ENCODE measurements around the gene TMEM151A.
"Not testable (repeated sequence)": the region's sequence is repeated elsewhere in the genome, so short reads cannot be mapped to it uniquely, and the experiment has no call there.

The TMEM151A gene

GRCh38 chr11:66310324-66310723, 18.6 kb downstream of the TMEM151A start:
- DNase-seq = no peak

DNA sequence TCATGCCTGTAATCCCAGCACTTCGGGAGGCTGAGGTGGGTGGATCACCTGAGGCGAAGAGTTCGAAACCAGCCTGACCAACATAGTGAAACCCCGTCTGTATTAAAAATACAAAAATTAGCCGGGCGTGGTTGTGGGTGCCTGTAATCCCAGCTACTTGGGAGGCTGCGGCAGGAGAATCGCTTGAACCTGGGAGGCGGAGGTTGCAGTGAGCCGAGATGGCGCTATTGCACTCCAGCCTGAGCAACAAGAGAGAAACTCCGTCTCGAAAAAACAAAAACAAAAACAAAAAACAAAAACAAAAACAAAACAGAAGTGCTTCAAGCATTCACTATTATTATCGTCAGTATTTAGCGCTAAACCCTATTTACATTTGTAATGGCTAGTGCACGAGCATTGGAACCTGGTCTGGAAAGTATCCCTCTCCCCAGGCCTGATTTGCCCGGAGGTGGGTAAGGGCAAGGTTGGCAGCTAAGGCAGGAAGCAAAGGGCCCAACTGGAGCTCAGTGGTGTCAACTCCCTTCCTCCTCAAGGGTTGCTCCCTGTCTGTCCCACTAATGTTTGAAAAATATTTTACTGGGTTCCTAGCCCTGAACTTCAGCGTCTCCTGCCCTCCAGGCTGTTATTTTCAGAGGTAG, 19.2 kb downstream of the TMEM151A start:
- DNase-seq = not testable (repeated sequence)

DNA sequence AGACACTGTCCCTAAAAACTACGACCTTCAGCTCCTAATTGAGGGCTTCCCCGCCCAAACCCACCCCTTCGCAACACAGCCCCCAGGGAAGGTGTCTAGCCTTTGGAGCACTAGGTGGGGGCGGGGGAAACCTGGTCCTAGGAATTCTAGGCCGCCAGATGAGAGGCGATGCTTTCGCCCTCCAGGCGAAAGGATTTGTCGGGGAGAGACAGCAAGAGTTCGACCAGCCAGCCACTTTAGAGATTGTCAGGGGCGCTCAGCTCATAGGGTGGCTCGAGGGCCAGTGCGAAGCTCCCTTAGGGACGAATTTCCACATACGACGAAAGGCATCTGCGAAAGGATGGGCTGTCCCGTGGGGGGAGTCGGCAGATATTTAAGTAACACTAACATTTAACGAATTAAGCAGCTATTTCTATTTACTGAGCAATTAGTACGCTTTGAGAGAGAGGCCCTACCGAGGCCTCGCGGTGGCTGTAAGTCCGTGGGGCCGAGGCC, 19.8 kb downstream of the TMEM151A start:
- DNase-seq = no peak

DNA sequence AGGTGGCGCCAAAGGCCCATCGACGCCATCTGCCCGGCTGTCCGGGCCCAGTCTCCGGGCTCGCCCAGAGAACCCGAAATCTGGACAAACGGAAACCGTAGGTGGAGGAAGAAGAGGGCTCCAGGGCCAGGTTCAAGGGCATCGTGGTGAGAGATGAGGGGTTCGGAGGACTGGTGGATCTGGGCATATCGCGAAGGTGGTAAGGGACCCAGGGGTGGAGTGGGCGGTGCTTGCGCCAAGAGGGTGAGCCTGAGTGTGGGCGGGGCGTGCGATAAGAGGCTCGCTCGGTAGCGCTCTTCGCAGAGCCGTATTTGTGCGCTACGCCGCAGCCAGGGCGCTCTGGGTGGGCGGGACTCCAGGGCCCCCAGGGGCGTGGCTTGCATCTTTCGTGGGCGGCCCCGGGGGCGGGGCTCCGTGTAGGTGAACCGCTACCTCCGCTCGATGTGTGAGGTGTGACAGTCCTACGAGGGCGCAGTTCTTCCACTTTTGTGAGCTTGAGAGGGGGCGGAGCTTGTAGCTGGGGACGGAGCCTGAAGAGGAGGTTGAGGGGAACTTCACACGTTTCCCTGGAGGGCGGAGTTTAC, 20.4 kb downstream of the TMEM151A start:
- peak; percentile 91 for DNase-seq

DNA sequence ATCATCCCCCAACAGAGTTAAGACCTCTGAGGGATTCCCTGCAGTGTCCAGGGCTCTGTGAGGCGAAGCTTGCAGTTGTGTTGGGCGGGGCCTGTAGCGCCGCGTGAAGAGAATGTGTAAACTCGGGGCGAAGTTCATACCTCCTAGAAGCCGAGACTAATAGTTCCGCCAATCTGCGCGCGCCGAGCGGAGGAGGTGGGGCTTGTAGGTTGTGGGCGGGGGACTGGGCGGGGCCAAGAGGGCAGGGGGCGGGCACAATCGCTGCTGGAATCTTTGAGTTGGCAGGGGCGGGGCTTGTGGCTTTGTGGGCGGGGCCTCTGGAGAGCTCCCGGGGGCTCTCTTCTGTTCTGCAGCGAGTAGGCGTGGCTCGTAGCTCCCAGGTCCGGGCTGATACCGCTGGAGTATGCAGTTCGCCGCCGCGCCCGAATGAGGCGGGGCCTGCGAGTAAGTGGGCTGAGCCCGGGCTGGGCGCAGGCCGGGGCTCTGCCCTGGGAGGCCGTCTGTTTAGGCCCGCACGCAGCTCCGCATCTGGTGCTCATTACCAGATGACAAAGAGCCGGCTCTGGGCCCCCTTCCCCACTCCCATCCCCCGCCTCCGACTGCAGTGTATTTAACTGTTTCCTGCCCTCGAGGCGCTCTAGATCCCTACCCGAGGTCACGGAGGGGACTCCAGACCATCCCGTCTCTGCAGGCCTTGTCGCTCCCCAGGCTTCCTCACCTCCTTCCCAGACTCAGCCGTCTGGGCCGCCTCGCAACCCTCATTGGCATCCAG, 21.0 kb downstream of the TMEM151A start:
- peak; percentile 95 to 98 for DNase-seq

DNA sequence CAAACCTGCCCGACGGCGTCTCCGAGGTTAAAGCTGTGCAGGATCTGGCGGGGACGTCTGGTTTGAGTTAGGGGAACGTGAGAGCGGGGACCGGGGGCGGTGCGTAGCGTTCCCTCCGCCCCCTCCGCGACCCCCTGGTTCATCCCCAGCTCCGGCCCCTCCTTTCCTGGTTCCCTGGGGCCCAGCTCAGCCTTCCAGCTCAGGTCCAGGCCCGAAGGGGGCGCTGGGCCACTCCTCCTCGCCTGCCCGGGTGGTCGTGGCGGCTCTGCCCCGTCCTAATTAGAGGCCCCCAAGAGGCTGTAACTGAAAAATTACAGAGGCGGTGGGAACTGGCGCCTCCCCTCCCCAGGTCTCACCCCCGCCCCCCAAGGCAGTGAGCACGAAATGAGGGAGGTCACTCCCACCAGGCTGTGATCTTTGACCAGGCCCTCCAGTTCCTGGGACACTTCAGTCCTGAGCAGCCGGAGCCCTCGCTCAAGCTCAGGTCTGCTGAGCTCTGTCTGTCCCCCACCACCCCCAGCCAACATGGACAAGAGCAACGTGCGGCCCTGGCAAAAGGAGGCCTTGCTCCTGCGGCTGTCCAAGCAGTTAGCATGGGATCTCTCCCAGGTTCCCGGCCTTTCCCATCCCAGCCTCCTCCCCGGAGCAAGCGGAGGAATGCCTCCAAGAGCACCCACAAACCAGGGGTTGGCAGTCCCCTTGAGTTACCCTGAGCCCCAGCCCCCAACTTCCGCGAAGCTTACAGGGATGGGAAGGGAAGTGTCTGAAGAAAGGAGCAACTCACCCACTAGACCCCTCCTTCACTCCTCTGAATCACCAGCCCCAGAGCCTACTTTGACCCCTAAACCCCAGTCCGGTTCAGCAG, 21.9 kb downstream of the TMEM151A start:
- DNase-seq = no peak

DNA sequence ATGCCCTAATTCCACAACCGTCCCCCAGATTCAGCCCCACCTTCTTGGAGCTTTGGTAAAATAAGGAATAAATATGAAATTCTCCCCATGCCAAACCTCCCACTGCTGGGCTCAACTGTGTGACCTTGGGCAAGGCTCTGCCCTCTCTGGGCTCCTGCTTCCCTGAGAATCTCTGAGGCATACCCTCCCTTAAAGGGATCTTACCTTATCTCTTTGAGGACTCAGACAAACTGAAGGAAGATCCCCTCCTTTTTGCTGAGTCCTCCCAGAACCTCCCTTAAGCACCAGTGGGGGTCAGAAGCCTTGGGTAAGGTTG, 22.4 kb downstream of the TMEM151A start:
- DNase-seq = no peak

DNA sequence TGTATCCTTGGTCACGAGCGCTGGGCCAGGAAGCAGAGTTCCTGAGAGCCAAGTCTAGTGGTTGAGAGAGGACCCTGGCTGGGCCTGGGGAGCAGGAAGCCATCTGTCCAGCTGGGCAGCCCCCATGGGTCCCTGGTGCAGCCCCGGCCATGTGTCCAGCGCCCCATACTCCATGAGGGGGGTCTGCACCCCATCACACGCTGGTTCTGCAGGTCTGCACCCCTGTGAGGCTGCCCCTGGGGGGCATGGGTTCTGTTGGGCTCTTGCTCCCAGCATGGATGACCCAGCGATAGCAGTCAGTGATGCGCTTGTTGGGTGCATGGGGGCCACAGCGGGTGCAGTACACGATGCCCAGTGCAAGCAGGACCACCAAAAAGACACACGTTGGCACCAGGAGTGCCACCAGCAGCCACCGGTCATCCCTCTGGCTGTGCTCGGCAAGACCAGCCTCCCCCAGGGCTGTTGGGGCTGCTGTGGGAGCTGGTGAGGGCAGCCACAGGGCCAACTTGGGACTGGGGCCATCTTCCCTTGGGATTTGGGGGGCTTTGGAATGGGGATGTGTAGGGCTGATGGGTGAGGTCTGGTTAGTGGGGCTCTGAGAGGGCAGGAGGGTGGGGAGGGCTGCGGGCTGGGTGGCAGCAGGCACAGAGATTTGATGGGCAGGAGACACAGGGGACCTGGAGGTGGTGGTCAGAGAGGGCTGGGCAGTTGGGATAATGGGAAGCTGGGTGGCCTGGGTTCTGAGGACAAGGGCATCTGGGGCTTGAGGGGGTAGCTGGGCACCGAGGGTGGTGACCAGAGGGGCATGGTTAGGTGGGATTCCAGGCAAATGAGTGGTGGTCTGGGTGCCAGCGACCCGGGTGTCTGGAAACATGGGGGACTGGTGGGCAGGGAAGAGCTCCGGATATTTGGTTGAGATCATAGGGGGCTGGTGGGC, 23.1 kb downstream of the TMEM151A start:
- no peak for DNase-seq

DNA sequence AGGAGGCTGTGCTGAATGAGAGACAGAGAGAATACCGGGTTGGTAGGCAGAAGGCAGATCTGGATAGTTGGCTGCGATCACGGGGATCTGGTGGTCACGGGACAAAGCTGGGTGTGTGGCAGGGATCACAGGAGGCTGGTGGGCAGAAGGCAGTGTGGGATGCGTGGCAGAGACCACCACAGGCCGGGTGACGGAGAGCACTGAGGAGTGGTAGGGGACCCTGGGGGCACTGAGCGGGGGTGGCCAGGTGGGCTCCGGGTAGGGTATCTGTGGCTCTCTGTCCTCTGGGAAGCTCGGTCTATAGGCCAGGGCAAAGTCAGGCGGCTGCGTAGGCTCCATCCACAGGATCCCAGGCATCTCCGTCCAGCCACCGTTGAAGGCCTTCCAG, 23.8 kb downstream of the TMEM151A start:
- DNase-seq = no peak

GRCh38 chr11:66315921-66316811, 24.5 kb downstream of the TMEM151A start:
- DNase-seq = no peak

GRCh38 chr11:66316849-66317251, 25.2 kb downstream of the TMEM151A start, which contains the start of gene CD248:
Gene CD248 (minus strand): TSS chr11:66317044. CDS start chr11:66317027, 17 bp downstream.
- no peak for DNase-seq

DNA sequence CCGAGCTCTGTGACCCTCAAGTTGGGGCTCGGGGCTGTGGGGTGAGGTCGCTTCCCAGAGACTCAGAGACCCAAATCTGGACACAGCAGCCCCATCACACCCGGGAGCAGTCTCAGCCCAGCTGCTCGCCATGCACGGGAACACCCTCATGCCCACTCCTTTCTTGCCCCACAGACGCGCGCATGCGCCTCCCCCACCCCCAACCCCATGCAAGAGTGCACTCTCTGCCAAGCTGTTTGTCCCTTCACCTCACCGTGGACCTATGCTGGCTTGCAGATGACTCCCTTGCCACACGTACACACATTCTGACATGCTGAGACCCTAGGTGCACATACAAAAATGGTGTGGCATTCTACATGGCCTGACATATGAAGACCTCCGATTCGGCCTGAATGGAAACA, 25.6 kb downstream of the TMEM151A start:
- DNase-seq = no peak

GRCh38 chr11:66317723-66318599, 26.3 kb downstream of the TMEM151A start:
- DNase-seq = no peak

DNA sequence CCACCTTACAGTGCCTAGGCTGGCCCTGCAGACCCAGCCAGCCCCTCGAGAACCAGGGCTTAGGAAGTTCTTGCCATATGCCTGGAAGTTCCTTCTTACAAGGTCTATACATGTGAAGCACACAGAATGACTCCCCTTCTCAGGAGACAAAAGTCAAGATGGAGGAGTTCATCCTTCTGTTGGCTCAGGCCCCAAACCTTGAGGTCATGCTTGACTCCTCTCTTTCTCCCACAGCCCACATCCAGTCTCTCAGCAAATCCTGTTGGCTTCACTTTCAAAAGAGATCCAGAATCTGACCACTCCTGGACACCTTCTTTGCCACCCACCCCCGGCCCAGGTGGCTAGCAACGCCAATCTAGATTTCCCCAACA, 26.9 kb downstream of the TMEM151A start:
- DNase-seq = no peak

DNA sequence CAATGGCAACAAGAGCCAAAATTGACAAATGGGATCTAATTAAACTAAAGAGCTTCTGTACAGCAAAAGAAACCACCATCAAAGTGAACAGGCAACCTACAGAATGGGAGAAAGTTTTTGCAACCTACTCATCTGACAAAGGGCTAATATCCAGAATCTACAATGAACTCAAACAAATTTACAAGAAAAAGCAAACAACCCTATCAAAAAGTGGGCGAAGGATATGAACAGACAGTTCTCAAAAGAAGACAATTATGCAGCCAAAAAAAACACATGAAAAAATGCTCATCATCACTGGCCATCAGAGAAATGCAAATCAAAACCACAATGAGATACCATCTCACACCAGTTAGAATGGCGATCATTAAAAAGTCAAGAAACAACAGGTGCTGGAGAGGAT, 28.6 kb downstream of the TMEM151A start:
- DNase-seq = not testable (repeated sequence)

GRCh38 chr11:66320748-66321147, 29.1 kb downstream of the TMEM151A start:
- not testable (repeated sequence) for DNase-seq

- DNase-seq = peak in 1 of 2 experiments; percentile 19
Measured at GRCh38 chr11:66321606-66322005, 29.9 kb downstream of the TMEM151A start.

DNA sequence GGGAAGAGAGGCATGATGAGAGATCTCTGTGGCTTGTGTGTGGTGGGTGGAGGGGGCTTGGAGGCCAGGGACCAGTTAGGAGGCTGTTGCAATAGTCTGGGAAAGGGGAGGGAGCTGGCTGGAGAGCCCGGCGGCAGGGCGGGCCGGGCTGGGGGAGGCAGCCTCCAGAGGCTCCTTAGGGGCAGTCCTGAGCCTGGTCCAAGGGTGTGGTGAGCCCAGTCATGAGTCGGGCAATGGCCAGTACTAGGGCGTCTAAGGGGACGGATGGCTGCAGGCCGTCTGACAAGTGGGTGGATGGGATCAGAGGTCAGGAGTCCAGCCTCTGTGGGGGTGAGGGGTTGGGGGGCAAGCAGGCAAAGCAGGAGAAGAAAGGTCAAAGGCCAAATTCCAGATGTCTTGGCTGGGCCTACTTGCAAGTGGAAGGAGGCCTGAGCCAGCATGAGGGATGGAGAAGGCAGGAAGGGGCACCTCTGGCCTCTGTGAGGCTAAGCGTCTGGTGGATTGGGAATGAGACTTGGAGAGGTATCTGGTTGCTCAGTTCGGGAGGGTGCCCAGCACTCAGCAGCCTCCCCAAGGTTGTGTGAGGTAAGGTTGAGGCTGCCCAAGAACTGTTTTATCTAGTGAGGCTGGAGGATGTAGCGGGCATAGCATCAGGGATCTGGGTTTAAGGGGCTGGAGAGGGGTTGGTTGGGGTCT, 31.2 kb downstream of the TMEM151A start:
- no peak for DNase-seq

DNA sequence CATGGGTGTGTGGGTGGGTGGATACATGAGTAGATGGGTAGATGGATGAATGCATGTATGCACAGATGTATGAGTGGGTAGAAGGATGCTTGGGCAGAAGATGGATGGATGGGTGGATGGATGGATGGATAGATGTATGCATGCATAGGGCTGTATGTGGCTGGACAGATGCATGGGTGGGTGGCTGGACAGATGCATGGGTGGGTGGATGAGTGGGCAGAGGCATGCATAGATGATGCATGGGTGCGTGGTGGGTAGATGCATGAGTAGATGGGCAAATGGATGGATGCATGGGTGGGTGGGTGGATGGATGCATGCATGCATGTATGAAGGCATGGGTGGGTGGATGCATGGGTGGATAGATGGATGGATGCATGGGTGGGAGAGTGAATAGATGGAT, 32.0 kb downstream of the TMEM151A start:
- DNase-seq = no peak
